COR-L47 (cell line): Measurements from ENCODE around the gene GRM1.

ENCODE experiments used
- DNase-seq: peaks from one replicate; lab custom pipeline; 2025; lab: John Stamatoyannopoulos, UW

Gene GRM1

GRCh38 chr6:146100776-146101175 is 71.9 kb downstream of the GRM1 start:
- DNase-seq: no peak

- DNase-seq: no peak
These were observed 74.7 kb downstream of the GRM1 start for GRCh38 chr6:146103416-146104072.

- DNase-seq: no peak
These were observed 77.7 kb downstream of the GRM1 start for GRCh38 chr6:146106532-146106931.

GRCh38 chr6:146110990-146111389 is 82.1 kb downstream of the GRM1 start:
- no peak for DNase-seq

GRCh38 chr6:146111881-146112450 is 83.1 kb downstream of the GRM1 start:
- no peak for DNase-seq

GRCh38 chr6:146113084-146113623 is 84.3 kb downstream of the GRM1 start:
- no peak for DNase-seq

- DNase-seq: no peak
These were observed 94.8 kb downstream of the GRM1 start for GRCh38 chr6:146123616-146124015.

GRCh38 chr6:146127447-146128215 is 98.8 kb downstream of the GRM1 start:
- no peak for DNase-seq

GRCh38 chr6:146133866-146134265 is 105.0 kb downstream of the GRM1 start:
- DNase-seq: no peak

- DNase-seq: no peak
These were observed 106.3 kb downstream of the GRM1 start for GRCh38 chr6:146135167-146135566.

- no peak for DNase-seq
These were observed 118.0 kb downstream of the GRM1 start for GRCh38 chr6:146146836-146147235.

GRCh38 chr6:146149770-146150169 is 120.9 kb downstream of the GRM1 start:
- DNase-seq: no peak

- no peak for DNase-seq
These were observed 124.3 kb downstream of the GRM1 start for GRCh38 chr6:146153040-146153758.

- DNase-seq: no peak
These were observed 125.3 kb downstream of the GRM1 start for GRCh38 chr6:146154197-146154596.

GRCh38 chr6:146161664-146162063 is 132.8 kb downstream of the GRM1 start:
- DNase-seq: no peak

- no peak for DNase-seq
These were observed 141.0 kb downstream of the GRM1 start for GRCh38 chr6:146169872-146170271.

- no peak for DNase-seq
These were observed 148.9 kb downstream of the GRM1 start for GRCh38 chr6:146177785-146178184.

- no peak for DNase-seq
These were observed 155.0 kb downstream of the GRM1 start for GRCh38 chr6:146183831-146184230.

GRCh38 chr6:146184701-146185100 is 155.8 kb downstream of the GRM1 start:
- no peak for DNase-seq

GRCh38 chr6:146189131-146189530 is 160.3 kb downstream of the GRM1 start:
- DNase-seq: no peak

GRCh38 chr6:146190581-146190980 is 161.7 kb downstream of the GRM1 start:
- DNase-seq: no peak

- no peak for DNase-seq
These were observed 162.3 kb downstream of the GRM1 start for GRCh38 chr6:146191166-146191565.
